HG02610 (cell line): ENCODE results near the gene C2CD4A.
"Not testable (repeated sequence)": the region's sequence is repeated elsewhere in the genome, so short reads cannot be mapped to it uniquely, and the experiment has no call there.

ENCODE experiments used
- ATAC-seq: cut with Tn5 transposase; IDR thresholded peaks from one replicate; pipeline ENCODE4 v1.9.1; 2021; ENCODE audit warnings: mild to moderate bottlenecking, moderate library complexity; ENCODE audit not compliant: unreplicated experiment

C2CD4A gene, protein sequence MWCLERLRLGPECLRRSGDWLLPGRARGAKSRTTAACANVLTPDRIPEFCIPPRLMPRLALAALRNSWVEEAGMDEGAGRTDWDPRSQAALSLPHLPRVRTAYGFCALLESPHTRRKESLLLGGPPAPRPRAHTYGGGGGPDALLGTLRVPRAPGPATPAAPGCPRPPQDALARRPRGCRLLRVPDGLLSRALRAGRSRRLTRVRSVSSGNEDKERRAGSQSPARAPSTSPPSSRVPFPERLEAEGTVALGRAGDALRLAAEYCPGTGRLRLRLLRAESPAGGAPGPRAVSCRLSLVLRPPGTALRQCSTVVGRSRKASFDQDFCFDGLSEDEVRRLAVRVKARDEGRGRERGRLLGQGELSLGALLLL

DNA sequence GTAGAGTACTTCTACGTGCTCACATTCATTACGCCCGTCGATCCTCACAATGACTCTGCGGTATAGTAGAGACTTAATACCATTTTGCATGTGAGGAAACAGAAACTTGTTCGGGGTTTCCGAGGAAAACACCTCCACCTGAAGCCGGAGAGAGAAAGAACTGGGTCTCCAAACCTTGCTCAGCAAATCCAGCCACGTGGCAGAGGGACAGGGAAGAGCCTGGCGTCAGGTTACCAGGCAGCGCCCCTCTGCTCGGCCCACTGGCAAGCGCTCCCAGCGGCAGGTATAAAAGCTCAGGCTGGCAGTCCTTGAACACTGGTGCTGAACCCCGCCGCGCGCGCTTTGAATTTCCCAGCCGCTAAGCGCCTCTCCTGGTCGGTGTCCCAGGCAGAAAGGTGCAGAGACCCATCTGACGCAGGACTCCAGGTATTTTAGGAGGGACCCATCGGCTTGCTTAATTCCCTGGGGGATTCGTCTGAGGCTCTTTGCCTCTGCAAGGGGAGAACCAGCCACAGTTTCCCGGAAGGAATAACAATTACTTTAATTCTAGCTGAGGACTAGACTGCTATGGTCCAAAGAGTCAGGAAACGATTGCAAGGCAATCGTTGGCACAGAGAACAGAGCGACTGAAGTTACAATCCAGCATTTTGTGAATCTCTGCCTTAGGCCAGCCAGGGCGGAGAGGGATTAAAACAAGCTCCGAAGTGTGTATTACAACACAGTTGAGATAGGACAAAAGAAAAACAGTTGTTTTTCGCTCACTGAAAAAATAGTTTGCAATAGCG lies at the start of gene C2CD4A:
TSS of gene C2CD4A (plus strand) at position 315 of the 785 bp plus-strand sequence. CDS start 637 bp downstream, outside the sequence.
- ATAC-seq, result no peak

DNA sequence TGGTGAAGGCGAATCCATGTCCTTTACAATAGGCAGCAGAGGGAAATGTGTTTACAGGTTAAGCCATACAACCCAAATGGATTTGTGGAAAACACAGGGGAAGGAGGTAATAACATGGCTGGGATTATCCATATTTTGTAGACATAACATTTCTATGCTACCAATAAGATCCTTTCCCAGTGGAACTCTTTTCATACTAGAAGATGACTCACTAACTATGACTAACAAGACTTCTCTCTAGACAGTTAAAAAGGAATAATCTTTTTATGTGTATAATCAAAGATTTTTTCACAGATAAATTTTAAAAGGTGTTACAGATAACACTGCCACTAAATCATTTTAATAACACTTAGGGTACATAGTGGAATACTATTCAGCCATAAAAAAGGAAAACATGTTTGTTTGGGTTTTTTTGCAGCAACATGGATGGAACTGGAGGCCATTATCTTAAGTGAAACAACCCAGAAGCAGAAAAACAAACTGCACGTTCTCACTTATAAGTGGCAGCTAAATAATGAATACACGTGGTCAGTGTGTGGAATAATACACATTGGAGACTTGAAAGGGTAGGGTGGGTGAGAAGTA lies 46.1 kb upstream of the C2CD4A start:
- no peak for ATAC-seq

DNA sequence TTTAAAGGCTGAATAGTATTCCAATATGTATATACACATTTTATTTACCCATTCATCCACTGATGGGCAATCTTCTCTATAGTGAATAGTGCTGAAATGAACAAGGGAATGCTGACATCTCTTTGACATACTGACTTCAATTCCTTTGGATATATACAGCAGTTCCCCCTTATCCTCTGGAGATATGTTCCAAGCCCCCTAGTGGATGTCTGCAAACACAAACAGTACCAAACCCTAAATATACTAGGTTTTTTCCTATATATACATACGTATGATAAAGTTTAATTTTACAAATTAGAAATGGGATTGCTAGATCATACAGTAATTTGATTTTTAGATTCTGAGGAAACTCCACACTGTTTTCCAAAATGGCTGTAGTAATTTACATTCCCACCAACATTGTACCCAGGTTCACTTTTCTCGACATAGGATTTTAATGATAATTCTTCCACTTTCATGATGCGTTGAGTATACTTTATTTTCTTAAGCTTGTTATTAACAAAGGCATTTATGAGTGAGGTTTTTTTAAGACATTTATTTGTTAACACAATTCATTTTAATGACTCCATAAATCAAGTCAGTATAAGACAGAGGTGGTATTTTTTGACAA lies 44.7 kb upstream of the C2CD4A start:
- ATAC-seq, result no peak

DNA sequence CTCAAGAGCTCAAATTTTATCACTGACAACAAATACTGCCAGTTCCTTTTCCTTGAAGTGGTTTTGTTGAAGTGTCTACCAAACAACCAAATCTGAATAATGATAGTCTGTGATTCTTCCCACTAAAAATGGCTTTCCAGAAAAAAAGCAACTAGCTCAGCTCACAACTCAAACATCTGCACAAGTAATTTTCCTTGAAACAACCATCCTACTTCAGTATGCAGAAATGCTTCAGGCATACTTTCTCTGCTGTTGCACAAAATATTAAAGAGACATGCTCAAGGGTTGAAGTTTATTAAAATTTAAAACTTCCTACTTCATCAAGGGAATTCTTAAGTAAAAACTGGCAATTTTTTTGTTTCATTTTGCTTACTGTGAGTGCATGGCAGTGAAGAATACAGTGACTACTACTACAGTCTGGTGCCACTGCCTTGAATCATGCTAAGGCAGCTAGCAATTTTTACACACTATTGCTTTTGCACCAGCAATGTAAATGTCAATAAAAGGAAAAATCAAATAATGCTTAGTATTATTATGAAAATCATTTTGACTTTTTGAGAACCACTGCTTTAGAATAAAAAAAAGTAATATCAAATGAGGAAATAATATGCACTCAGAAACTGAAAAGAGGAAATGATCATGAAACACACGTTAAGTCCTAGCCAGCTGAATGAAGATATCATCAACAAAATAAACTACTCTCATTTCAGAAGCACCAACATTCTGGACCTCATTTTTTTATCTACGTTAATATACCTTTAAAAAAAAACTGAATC lies 40.1 kb upstream of the C2CD4A start:
- no peak for ATAC-seq

DNA sequence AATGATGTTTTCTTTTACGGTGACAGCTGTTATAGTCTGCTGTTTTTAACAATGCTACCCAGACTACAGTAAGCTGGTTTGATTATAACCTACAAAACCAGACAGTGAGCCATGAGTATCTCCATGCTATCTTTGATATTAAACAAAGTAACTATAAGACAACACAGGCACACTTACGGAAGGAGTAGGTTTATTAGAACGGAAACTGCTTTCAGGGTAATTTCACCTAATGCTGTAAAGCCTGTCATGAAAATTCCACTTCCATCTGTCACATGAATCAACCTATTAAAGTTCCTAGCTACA lies 39.6 kb upstream of the C2CD4A start:
- no peak for ATAC-seq

DNA sequence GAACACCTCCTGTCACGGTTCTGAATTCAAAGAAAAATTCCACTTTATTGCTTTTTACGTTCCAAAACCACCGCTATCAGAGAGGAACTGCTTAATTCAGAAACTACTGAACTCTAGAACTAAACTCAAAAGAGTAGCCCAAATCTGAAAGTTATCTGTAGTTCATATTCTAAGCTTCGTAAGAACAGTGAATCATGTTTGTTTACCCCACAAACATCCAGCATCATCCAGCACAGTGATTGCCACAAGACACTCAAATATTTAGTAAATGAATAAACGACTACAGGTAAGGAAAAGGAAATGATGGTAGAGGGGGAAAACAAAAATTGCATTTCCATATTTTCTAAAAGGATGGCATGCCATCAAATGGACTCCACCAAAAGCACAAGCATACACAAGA lies 38.9 kb upstream of the C2CD4A start:
- no peak for ATAC-seq

DNA sequence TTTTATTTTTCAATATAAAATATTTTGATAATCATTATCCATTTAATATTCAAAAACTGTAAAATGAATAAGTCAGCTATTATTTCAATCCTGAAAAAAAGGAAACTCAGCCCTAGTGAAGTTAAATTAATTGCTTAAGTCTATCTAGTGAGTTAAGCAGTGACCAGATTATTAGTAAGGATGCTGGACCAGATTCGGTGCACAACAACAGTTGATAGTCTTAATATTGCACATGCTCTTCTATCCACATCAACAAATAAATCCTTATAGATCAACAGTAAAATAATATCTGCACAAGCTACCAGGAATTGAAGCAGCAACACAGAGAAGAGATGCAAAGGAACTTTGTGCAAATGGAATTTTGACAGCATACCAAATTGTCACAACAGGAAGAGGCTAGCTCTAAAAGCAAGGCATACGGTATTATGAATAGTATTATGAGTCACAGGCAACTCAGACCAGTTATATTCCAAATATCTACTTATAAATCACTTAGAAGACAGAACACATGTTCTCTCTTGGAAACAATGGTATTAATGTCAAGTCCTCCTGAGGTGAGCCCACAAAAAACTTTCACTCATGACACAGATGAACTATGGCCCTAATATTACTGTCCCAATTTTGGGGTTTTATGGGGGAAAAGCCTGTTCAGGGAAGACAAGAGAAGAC lies 31.4 kb upstream of the C2CD4A start:
- ATAC-seq, result no peak

DNA sequence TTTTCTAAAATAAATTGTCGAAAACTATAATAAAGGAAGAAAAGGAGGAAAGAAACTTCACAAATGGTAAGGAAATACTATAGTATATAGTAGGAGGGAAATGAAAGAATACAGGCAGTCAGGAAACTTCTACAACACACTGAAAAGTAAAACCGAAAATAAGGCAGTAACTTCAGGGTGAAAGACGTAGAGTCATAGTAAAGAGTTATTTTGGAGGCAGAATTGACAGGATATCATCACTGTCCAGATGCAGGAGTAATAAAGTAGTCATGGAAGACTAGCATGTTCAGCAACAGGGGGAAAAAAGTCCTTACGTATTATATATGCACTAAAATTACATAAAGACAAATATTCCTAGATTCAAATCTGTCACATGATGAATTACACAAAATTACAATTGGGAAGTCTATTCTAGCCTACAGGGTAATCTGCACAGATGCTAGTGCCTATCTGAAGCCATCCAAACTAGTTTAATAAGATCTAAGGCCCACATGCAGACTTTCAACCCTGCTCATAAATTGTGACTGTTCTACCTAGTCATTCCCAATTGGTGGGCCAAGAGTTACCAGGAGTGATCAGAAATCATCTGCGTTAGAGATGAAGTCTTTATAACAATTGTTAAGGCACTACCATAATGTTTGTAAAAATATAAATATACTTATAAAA lies 20.6 kb upstream of the C2CD4A start:
- peak; percentile 91 for ATAC-seq

DNA sequence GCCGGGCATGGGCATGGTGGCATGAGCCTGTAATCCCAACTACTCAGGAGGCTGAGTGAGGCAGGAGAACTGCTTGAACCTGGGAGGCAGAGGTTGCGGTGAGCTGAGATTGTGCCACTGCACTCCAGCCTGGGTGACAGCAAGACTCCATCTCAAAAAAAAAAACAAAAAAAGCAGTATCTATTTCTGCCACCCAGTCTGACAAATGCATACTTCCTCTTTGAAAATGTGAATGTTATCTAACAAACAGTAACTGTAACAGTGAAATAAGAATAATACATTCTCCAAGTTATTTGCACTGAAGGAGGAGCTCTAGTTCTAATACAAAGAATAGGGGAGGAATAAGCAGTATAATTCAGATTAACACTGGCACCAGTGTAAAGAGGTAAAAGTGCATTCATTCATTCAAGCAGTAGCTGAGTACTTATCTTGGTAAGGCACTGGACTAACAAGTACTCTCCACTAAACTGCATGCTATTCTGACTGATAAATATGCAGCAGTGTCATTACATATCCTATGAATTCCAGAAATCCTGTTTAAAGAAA lies 19.4 kb upstream of the C2CD4A start:
- no peak for ATAC-seq

DNA sequence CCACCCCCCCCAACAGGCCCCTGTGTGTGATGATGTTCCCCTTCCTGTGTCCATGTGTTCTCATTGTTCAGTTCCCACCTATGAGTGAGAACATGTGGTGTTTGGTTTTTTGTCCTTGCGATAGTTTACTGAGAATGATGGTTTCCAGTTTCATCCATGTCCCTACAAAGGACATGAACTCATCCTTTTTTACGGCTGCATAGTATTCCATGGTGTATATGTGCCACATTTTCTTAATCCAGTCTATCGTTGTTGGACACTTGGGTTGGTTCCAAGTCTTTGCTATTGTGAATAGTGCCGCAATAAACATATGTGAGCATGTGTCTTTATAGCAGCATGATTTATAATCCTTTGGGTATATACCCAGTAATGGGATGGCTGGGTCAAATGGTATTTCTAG lies 18.5 kb upstream of the C2CD4A start:
- not testable (repeated sequence) for ATAC-seq

DNA sequence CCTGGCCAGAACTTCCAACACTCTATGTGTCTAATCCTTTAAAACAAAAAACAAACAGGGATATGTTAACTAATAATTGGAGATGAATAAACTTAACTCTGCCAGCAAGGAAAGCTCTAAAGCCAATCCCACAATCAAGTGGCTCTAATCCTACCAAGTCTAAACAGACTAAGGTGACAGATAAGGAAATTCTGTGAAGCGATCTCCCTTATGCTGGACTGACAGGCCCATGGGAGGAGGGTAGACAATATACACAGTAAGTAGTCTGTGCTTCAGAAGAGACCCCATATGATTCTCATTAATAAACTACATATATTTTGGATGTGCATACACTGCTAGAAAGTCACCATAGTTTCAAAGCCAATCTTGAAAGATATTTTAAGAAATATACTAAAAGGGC lies 16.7 kb upstream of the C2CD4A start:
- no peak for ATAC-seq

DNA sequence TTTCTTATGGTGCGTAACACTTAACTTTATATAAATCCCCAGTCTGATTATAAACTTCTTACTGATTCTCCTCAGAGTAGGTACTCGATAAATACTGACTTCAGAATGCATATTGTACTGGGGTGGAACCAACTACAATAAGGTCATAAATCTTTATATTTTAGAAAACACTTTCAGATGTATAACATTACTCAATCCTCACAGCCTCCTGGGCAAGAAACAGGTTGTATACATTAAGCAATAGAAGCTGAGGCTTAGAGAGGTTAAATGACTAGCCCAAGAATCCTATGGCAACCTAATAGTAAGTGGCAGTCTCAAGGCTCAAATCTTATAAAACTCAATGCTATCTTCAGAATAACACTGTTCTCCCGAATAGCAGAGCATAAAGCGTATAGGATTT lies 15.6 kb upstream of the C2CD4A start:
- ATAC-seq, result no peak

DNA sequence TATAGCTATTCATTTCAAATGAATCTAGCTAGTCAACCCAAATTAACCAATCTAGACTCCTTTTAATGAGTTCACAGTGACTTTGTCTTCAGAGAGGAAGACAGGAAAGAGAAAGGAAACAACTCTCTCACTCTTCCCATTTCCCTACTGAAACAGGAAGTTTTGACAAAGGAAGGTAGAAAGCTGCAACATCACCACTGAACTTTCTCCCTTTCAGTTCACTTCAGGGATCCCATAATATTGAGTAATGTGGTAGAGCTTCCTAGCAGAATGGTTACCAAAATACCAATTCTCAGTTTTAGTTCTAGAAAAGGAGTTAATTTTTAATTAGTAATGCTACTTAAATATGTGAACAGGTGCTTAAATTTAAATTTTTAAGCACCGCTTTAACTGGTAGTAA lies 14.1 kb upstream of the C2CD4A start:
- no peak for ATAC-seq

DNA sequence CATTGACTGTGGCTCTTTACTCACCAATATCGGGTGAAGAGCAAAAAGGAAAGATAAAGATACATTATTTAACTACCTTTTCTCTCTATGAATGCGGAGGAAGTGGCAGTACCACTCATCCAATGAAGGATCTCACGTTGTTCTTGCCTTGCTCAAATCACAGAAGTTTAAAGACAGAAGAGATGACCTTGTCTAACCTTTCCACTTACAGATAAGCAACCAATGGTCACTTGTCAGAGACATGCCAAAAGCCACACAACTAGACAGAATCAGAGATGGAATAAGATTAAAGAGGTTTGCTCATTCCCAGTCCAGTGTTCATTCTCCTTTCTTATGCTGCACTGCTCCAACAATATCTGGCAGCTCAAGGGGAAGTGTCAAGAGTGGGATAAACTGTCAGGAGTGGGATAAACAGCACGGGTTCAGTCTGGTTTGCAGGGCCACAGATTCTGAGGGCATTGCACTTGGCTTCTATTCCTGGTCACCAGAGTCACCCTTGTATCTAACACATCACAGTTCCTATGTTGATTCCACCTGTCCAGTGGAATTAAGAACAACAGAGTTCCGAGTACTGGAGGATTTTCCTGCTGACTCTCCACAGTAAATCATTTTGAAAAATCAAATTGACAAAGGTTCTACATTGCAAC lies 13.2 kb upstream of the C2CD4A start:
- ATAC-seq, result no peak

DNA sequence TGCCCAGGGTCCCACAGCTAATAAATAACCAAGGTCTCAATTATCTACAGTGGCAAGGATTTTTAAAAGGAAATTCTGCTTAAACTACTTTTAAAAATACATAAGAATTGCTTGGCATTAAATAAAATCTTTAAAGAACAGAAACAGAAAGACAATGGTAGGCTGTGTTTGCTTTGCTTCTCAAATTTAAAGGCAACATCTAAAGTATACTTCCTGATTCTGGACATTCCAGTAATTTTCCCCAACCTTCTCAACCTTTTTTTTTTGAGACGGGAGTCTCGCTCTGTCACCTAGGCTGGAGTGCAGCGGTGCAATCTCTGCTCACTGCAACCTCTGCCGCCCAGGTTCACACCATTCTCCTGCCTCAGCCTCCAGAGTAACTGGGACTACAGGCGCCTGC lies 11.8 kb upstream of the C2CD4A start:
- no peak for ATAC-seq

DNA sequence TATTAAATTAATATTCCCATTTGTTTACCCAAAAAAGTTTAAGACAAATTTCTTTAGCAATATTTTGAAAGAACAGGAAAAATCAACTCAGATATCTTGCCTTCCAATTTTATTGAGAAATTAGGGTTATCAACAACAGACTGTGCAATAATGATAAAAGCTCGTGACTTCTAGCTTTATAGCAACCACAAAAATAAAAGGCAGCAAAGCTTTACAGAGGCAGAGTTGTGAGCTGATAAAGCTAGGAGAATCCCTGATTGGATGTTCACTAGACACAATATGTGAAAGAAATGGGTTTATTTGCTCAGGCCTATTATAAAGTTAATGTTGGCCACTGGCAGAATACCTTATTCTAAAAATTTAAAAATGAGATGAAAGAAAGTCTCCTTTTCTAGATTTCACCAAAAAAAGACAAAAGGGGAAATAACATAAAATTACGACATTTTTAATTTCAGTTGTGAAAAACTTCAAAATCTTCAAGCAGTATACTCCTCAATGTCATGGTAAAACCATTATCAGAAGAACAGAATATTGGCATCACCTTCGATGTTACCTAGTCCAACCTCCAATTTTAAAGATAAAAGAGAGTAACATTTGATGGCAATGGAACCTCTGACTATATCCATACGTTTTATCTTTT lies 9.3 kb upstream of the C2CD4A start:
- no peak for ATAC-seq

DNA sequence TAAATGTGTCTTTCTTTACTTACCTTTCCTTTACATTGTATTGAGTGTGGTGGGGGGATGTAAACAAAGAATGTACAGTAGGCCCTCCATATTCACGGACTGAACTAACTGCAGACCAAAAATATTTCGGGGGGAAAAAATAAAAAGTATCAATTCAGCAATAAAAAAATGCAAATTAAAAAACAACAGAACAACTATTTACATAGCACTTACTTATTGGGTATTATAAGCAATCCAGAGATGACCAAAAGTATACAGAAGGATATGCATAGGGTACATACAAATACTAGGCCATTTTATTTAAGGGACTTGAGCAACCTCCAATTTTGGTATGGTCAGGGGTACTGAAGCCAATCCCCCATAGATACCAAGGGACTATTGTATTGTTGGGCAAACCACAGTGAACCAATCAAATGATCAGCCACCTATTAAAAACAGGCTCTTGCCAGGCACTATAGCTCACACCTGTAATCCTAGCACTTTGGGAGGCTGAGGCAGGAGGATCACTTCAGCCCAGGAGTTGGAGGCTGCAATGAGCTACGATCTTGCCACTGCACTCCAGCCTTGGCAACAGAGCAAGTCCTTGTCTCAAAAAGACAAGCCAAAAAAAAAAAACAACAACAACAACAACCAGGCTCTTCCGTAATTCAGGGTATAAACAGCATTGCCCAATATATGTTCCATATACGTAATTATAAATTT lies 8.3 kb upstream of the C2CD4A start:
- no peak for ATAC-seq
